A549 treated with Mapracorat at 1 μM for 4 hours (cell line): ENCODE data around the gene PABPC3. TPM values are rescaled to one million over a fixed set of nuclear protein-coding genes. Genes with fewer than 3 reads are reported as not detected.

Experiments
- total RNA-seq: library from RNA; stranded (reverse); fragments of 200-300 nt; extraction: Qiagen RNA extraction; gene quantifications from 5 replicates; pipeline ENCODE4 v1.2.3, GENCODE V29; 2022

Gene PABPC3
- total RNA-seq: 0.14 to 0.25 TPM (median 0.18 TPM) in 5 replicates

DNA sequence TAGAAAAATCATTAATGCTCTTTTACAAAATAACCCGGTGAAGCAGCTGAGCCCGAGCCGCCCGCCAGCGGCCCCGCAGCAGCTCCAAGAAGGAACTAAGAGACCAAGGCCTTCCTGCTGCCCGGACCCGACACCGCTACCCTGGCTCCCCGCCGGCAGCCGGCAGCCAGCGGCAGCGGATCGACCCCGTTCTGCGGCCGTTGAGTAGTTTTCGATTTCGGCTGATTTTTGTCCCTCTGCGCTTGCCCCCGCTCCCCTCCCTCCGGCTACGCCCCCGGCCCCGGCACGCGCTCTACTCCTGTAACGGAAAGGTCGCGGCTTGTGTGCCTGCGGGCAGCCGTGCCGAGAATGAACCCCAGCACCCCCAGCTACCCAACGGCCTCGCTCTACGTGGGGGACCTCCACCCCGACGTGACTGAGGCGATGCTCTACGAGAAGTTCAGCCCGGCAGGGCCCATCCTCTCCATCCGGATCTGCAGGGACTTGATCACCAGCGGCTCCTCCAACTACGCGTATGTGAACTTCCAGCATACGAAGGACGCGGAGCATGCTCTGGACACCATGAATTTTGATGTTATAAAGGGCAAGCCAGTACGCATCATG, at the start of gene PABPC3:
PABPC3 (plus strand) TSS at position 286 of the 603 bp plus-strand sequence; CDS start at position 349, 63 bp downstream.

Other genes starting within 250 kb of the PABPC3 start
- gene AMER2, start 76.2 kb downstream of the PABPC3 start, total RNA-seq: not detected in 5 replicates
- gene MTMR6, start 191.4 kb downstream of the PABPC3 start, total RNA-seq: 7.4 to 9.8 TPM (median 8.8 TPM) in 5 replicates
- 15.3 to 21.1 TPM (median 17.6 TPM) in 5 replicates for gene NUP58, start 205.5 kb downstream of the PABPC3 start, total RNA-seq